ENCODE data around the gene SEMA4D. TPM values are rescaled to one million over a fixed set of nuclear protein-coding genes. Genes with fewer than 3 reads are reported as not detected.

SEMA4D gene
- total and polyA plus RNA-seq, 12 donors = 2.3 to 51.0 (median 20.2) TPM

DNA sequence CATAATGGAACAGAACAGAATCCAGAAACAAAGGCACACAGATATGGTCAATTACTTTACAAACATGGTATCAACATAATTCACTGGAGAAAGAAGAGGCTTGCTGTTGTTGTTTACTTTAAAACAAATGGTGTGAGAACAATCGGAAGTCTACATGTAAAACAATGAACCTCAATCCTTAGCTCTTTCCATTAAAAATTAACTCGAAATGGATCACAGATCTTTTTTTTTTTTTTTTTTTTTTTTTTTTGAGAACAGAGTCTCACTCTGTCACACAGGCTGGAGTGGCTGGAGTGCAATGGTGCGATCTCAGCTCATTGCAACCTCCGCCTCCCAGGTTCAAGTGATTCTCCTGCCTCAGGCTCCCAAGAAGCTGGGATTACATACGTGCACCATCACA is 9.8 kb downstream of the SEMA4D start:
- Histone ChIP-seq H3K36me3 (no peaks in the 10 kb centered on the region), H3K4me3 (no peak overlapping the region), H3K9me3 (peaks cover 0 to 8% (median 0%) of the 10 kb centered on the region in 11 donors), H3K27ac (no peak overlapping the region), H3K27me3 (no peaks in the 10 kb centered on the region), H3K4me1 (peaks cover 0 to 82% (median 8%) of the 10 kb centered on the region in 9 donors)
- WGBS, 2 donors = 96 to 98% methylated on average over 5 of the region's 5 CpGs
- TF ChIP-seq, protein P1, sequence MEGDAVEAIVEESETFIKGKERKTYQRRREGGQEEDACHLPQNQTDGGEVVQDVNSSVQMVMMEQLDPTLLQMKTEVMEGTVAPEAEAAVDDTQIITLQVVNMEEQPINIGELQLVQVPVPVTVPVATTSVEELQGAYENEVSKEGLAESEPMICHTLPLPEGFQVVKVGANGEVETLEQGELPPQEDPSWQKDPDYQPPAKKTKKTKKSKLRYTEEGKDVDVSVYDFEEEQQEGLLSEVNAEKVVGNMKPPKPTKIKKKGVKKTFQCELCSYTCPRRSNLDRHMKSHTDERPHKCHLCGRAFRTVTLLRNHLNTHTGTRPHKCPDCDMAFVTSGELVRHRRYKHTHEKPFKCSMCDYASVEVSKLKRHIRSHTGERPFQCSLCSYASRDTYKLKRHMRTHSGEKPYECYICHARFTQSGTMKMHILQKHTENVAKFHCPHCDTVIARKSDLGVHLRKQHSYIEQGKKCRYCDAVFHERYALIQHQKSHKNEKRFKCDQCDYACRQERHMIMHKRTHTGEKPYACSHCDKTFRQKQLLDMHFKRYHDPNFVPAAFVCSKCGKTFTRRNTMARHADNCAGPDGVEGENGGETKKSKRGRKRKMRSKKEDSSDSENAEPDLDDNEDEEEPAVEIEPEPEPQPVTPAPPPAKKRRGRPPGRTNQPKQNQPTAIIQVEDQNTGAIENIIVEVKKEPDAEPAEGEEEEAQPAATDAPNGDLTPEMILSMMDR (IDR thresholded peaks at IDR 0.05) = no peak
- intact Hi-C loops (cut with DNase I) = no loop called here
- ATAC-seq = no peak
- DNase-seq = no peak

DNA sequence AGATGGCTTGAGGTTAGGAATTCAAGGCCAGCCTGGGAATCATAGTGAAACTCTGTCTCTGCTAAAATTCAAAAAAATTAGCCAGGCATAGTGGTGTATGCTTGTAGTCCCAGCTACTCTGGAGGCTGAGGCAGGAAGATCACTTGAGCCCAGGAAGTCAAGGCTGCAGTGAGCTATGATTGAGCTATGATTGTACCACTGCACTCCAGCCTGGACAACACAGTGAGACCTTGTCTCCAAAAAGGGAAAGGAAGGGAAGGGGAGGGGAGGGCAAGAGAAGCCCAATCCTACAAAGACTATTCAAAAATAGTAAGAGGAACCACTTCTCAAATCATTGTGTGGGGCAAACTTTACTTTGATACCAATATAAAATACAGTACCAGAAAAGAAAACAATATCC is 11.2 kb downstream of the SEMA4D start:
- ATAC-seq (no peak), DNase-seq (no peak)
- Histone ChIP-seq H3K27ac (no peak overlapping the region), H3K27me3 (no peaks in the 10 kb centered on the region), H3K4me3 (no peak overlapping the region), H3K4me1 (peaks cover 0 to 89% (median 10%) of the 10 kb centered on the region in 9 donors), H3K36me3 (no peaks in the 10 kb centered on the region), H3K9me3 (peaks cover 0 to 8% (median 0%) of the 10 kb centered on the region in 11 donors)
- intact Hi-C loops (cut with DNase I) = no loop called here
- TF ChIP-seq, protein P1 (IDR thresholded peaks at IDR 0.05) = no peak

DNA sequence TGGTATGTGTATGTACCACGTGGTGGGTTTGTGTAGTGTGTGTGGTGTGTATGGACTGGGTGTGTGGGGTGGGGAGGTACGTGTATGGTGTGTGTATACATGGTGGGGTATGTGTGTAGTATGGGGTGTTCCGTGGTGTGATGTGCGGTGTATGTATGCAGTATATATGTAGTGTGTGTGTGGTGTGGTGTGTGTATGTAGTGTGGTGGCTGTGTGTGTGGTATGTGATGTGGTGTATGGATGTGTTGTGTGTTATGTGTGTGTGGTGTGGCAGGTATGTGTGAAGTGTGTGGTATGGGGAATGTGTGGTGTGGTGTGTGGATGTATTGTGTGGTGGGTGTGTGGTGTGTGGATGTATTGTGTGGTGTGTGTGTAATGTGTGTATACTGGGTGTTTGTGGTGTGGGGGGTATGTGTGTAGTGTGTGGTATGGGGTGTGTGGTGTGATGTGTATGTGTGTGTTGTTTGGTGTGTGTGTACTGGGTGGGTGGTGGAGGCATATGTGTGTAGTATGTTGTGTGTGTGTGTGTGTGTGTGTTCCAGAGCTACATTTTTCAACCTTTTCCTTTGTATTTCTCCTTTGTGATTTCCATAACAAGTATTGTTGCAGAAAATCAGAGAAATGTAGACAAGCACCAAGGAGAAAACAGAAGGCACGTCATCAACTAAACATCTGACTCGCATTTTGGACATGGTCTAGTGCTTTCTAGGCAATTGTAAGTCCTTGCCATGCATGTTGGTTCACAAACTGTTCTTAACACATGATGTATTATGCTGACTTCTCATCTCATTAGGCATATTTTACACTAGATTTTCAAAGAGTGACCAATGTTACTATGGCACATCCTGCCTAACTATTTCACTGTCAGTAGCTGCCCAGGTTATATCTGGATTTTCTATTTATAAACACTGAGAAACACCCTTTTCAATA is 13.2 kb downstream of the SEMA4D start:
- TF ChIP-seq, protein P1 (IDR thresholded peaks at IDR 0.05) = no peak
- WGBS, 2 donors = 88 to 93% methylated on average over 6 of the region's 6 CpGs
- Histone ChIP-seq H3K36me3 (no peaks in the 10 kb centered on the region), H3K27ac (no peak overlapping the region), H3K4me1 (peaks cover 0 to 80% (median 10%) of the 10 kb centered on the region in 9 donors), H3K27me3 (no peaks in the 10 kb centered on the region), H3K4me3 (peak overlapping the region in 1 of 10 donors; percentile 39), H3K9me3 (peaks cover 0 to 8% (median 0%) of the 10 kb centered on the region in 11 donors)
- ATAC-seq (peak in 4 of 8 donors; percentile 17 to 53 (median 32)), DNase-seq (no peak)
- intact Hi-C loops (cut with DNase I) = no loop called here

DNA sequence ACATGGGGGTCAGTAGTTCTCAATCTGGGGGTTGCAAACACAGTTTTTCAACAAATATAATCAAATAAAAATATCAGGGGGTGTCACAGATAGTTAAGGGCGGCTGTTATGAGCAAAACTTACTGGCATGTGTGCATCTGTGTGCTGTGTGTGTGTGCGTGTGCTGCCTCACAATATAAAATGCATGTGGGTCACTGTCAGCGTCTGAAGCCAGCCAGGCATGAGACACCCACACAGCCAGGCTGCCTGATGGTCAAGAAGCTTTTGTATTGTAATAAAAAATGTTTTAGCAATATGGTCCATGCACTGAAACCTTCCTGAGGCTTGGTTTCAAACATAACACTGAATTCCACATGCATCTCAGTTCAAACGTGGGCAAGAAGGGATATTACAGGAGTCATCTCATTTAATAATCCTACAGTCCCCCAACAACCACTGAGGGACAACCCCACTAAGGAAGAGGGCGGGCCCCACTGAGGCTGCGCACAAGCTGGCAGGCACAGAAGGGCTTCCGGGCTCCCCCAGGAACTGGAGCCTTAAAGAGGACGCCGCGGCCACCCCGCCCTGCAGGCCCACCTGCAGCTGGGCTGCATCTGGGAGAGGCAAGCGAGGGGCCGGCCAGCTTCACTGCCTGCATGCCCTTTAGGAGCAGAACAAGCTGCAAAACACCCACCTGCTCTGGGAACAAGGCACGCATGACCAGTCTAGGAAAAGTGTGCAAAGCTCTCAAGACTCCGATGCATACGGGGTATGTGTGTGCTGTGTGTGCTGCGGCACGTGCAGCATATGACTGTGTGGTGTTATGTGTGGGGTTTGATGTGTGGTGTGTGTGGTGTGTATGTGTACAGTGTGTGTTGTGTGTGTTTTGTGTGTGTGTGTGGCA is 14.1 kb downstream of the SEMA4D start:
- DNase-seq = peak in 1 of 2 donors; percentile 38
- peak in 6 of 8 donors; percentile 38 to 68 (median 53) for ATAC-seq
- TF ChIP-seq, protein P1 (IDR thresholded peaks at IDR 0.05) = no peak
- Histone ChIP-seq H3K9me3 (peaks cover 0 to 12% (median 0%) of the 10 kb centered on the region in 11 donors), H3K4me1 (peaks cover 0 to 76% (median 10%) of the 10 kb centered on the region in 9 donors), H3K27ac (peak overlapping the region in 1 of 10 donors; percentile 10), H3K4me3 (peak overlapping the region in 2 of 10 donors; percentile 16 to 39), H3K27me3 (no peaks in the 10 kb centered on the region), H3K36me3 (no peaks in the 10 kb centered on the region)
- intact Hi-C loops (cut with DNase I) = no loop called here
- WGBS, 2 donors = 69 to 79% methylated on average over 18 of the region's 18 CpGs

Measured in heart right ventricle (tissue), 16 donors.